HG03025 (cell line): Measurements from ENCODE around the gene KRT20.
"Not testable (repeated sequence)": the region's sequence is repeated elsewhere in the genome, so short reads cannot be mapped to it uniquely, and the experiment has no call there.

ENCODE experiments used
- ATAC-seq: cut with Tn5 transposase; IDR thresholded peaks from one replicate; pipeline ENCODE4 v1.9.1; 2021; ENCODE audit warnings: mild to moderate bottlenecking, moderate library complexity; ENCODE audit not compliant: unreplicated experiment, low FRiP score

Gene KRT20

GRCh38 chr17:40884708-40885512 is at the start of gene KRT20:
TSS of gene KRT20 (minus strand) at chr17:40885242. CDS start at chr17:40885185, 57 bp downstream.
- ATAC-seq, result no peak

- no peak for ATAC-seq
Measured at GRCh38 chr17:40932608-40933007, 47.6 kb upstream of the KRT20 start.

DNA sequence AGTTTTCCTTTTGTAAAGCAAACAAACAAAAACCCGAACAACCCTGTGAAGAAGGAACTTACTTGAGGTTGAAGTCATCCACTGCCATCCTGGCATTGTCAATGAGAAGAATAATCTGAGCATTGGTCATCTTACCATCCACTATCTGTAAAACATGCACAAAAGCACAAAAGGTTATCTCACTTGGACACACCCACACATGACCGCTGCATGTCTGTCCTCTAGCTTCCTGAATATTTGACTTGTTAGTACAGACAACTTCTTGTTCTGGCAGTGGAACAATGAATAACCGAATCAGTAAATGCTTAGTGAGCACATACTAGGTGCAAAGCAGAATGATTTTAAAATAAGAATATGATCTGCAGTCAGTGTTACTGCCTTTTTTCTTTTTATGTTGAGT is 46.3 kb upstream of the KRT20 start:
- no peak for ATAC-seq

GRCh38 chr17:40926341-40926740 is 41.3 kb upstream of the KRT20 start:
- ATAC-seq, result no peak

GRCh38 chr17:40922239-40922638 is 37.2 kb upstream of the KRT20 start:
- no peak for ATAC-seq

- ATAC-seq, result no peak
Measured at GRCh38 chr17:40921026-40921425, 36.0 kb upstream of the KRT20 start.

- not testable (repeated sequence) for ATAC-seq
Measured at GRCh38 chr17:40917116-40917515, 32.1 kb upstream of the KRT20 start.

GRCh38 chr17:40916366-40916765 is 31.3 kb upstream of the KRT20 start:
- no peak for ATAC-seq

DNA sequence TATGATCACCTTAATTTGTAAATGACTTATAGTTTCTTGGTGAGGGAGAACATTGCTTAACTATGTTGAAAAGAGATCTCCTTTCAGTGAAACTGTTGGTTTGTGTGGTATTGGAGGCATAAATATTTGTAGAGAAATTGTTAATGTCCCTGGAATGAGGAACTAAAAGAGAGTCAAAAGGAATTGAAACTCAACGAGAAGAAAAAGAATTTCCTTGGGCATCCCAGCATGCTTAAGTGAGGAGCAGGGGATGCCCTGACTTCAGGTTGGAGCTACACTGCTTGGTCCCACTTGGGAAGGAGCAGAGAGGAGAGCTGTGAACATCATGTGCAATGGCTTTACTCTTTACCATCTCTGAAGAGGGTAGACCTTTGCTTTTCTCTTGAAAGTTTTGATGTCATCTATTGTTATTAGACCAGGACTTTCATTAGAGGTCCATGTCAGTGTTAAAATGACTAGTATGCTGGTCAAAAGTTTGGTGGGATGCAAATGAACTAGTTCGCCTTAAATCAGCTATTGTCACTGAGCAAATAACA is 30.7 kb upstream of the KRT20 start:
- no peak for ATAC-seq

- ATAC-seq, result no peak
Measured at GRCh38 chr17:40915199-40915661, 30.2 kb upstream of the KRT20 start.

DNA sequence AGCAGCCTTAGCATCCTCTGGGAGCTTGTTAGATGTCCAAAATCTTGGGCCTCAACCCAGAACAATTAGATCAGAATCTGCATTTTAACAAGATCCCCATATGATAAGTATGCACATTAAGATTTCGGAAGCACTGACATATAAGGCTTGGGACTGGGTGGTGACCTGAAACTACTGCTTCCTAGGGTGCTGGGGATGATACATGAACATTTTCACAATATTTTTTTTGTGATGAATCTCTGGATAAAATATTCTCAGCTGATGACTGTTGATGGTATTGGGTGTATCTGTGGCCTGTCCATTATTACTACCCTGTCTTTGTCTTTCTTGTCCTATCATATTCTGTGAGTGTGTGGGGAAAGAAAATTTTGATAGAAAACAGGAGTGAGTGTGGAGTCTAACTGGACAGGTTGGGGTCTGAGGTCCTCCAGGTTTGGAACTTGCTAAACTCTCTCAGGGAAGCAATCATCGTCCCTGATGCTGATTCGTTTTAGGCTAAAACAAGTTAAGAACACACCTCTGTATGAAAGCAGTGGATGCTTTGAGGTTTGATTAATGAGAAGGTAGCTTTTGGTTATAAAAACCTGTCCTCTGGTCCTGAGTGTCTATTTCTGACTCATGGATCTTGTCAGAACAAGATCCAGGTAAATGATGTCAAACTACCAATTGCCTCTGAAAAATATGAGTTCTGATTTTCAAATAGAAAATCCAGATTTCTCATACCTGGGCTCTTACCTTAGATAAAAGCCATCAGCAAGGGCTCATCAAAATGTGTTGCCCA is 29.2 kb upstream of the KRT20 start:
- ATAC-seq, result no peak

GRCh38 chr17:40912486-40913210 is 27.6 kb upstream of the KRT20 start:
- no peak for ATAC-seq

DNA sequence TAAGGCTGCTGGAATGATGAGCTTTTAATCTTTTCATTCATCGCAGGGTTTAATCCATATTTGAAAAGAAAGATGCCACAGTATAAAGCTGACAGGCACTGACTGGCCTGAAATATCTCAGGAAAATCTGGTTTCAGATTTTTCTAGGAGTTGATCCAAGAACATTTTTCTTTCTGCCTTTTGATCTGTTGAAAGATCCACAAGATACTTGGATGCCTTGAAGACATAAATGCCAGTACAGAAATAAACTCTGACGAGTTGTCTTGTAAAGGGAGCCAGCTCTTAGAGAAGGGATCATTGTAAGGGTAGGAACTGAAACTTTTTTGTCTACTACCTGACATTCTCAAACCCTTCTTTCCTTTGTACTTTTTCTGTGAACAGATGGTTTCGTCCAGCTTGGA is 25.4 kb upstream of the KRT20 start:
- no peak for ATAC-seq

DNA sequence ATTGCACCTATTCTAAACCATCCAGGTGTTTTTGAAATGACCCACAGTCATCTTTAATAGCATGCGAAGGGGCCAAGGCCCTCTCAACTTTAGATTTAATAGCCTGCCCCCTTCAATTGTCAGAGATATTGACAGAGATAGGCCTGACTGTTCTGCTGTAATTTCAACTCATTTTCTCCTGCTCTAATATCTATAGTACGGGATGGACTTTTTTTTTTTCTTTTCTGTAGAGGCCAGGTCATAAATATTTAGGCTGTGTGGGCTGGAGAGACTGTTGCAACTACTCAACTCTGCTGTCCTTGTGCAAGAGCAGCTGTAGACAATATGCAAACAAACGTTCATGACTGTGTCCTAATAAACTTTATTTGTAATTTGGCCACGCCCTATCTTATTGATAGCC is 24.7 kb upstream of the KRT20 start:
- no peak for ATAC-seq

DNA sequence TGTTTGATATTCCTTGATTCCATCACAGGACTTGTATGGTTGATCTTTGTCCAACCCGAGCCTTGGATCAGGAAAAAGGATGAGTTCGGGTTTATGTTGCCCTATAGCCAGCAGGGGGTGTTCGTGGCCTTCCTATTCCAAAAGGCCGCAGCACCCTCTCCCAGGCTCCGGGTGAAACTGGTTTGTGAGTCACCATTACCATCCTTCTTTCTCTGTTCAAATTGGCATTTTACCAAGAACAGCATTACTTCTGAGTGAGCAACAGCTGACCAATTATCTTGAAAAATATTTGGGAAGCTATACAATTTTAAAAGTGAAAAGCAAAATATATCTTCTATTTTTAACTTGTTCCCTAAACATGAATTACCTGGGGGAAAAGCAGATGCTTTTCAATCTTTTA is 24.3 kb upstream of the KRT20 start:
- no peak for ATAC-seq

DNA sequence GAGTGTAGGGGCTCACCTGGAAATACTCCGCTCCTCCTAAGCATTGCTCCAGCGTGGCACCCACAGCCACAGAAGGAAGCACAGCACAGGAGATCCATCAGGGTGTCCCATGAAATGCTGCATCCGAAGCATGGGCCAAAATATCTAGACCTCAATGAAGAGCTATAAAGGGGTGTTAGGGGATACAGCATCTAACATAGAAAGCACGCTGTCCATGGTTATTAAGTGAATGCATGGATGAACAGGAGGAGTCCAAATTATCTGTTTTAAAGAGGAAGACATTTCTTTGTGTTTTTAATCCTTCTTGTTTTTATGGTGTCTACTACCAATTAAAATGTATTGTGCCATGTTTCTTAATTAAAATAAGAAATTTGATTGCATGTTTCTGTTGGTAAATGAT is 21.6 kb upstream of the KRT20 start:
- no peak for ATAC-seq

DNA sequence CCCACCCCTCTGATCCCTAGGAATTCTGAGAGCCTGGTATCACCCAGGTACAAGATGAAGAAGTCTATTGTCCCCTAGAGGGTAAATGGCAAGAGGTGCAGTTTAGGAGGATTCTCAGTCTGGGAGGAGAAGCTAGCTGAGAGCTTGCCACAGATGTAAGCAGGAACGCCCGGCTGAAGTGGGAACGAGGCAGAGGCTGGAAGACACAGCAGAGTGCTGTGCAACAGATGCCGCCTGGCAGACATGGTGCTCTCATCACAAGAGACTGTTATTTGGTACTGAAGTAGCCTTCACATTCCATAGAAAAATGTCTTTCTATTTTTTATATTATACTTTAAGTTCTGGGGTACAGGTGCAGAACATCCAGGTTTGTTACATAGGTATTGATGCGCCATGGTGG is 20.3 kb upstream of the KRT20 start:
- ATAC-seq, result no peak

GRCh38 chr17:40903129-40903847 is 18.2 kb upstream of the KRT20 start:
- ATAC-seq, result no peak

DNA sequence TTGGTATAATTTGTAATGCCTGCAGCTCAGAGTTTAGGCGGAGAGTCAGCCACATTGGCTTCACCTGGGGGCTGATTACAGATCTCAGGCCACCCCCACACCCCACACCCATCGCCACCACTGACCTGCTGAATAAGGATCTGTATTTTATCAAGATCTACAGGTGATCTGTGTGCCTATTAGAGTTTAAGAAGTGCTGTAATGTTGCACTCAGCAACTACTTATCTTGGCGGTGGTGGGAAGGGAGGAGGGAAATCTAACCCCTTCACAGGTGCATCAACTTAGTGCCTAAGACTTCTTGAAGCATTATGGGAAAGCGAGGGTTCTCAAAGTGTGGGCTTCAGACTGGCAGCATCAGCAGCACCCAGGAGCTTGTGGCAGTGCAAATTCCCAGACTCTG is 17.5 kb upstream of the KRT20 start:
- no peak for ATAC-seq

DNA sequence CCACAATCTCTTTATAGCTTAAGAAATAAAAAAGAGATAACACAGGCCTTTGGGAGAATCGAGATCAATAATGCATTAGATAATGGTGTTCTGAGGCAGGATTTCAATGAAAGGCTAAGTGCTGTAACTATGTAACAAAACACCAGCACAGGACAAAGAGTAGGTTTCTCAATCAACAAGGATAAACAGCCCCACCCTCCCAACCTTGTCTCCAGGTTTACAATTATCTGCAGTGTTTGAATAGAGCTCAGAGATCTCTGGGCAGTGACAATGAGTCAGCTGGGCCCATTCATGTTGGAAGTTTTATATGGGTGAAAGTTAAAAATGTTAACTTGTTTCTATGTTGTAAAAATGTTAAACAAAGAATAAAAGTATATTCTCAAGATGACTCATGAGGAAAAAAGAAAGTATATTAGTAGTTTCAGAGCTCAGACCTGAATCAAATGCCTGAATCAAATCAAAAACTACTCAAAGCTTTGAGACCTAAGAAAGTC is 17.0 kb upstream of the KRT20 start:
- no peak for ATAC-seq
